ENCODE measurements around the gene FGFR2.

Gene FGFR2

DNA sequence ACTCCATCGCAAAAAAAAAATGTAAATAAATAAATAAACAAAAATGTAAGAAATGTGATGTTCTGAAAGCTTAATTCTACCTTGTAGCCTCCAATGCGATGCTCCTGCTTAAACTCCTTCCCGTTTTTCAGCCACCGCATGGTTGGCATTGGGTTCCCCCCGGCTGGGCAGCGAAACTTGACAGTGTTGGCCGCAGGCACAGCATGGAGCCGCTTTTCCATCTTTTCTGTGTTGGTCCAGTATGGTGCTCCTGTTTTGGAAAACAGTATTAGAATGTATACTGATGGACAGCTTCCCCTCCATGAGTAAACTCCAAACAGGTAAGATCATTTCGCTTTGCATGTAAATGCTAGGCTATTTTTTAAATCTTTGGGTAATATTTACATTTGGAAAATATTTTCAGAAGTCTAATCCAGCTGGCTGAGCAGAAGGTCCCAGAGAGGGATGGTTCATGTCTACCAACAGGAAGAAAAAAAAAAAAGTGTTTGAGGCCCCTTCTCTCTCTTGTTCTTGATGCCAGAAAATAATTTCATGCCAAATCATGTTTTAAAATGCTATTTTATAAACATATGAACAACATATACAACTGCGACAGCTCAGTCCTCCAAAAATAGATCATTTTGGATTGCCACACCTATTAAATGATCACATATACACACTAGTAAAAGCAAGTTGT is 46.9 kb downstream of the FGFR2 start:
- DNase-seq = no peak

DNA sequence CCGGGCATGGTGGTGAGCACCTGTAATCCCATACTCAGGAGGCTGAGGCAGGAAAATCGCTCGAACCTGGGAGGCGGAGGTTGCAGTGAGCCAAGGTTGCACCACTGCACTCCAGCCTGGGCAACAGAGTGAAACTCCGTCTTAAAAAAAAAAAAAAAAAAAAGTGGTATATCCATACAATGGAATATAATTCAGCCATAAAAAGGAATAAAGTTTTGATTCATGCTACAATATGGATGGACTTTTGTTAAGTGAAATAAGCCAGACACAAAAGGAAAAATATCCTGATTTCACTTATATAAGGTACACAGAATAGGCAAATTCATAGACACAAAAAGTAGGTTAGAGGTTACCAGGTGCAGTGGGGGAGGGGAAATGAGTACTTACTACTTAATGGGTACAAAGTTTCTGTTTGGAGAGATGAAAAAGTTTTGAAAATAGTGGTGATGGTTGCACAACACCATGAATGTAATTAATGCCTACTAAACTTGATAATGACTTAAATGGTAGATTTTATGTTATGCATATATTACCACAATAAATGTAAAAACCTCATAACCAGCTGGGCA is 53.9 kb downstream of the FGFR2 start:
- DNase-seq = no peak

- no peak for DNase-seq
Observed at GRCh38 chr10:121543545-121543944, 54.7 kb downstream of the FGFR2 start.

GRCh38 chr10:121541450-121542120 is 56.7 kb downstream of the FGFR2 start:
- no peak for DNase-seq

- no peak for DNase-seq
Observed at GRCh38 chr10:121540732-121541395, 57.4 kb downstream of the FGFR2 start.

DNA sequence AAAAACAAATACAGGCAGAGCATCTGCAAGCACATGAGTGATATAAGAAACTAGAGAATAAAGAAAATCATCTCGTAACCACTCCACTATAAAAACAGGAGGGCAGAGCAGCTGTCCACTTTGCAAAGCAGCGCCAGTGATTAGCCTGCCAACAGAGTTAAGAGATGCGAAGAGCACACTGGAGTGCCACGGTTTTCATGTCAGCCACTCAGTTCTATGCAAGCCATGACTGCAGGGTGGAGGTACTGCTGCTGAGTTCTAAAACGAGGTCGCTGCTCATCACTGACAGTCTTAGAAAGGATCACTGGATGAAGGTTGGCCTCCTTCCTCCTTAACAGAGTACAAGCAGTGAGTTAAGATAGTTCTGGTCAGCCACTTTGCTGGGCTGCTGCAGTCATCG is 58.5 kb downstream of the FGFR2 start:
- no peak for DNase-seq

DNA sequence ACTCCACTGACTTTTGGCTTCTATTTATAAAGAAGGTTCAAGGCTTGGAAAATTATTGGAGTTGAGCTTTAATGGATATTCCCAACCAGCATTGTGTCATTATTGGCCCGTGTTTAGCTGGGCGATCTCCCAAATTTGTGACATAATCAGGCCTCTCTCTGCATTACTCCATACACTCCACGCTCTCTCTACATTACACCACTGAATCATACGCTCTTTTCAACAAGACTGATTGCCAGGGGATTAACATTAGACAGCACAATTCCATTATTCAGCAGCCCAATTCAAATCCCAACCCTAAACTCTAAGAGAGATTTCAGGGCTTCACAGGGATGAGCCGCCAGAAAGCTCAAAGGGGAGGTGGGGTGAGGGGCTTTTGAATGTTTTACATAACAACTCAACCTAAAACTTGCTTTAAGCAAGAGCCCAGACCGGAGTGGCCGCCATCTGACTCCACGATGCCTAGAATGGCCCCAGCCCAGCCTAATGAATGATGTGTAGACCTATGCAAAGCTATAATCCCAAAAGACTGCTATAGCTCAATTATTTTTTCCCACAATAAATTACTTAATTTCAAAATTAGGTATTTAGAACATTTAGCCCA is 61.8 kb downstream of the FGFR2 start:
- DNase-seq = no peak

- no peak for DNase-seq
Observed at GRCh38 chr10:121535381-121535780, 62.9 kb downstream of the FGFR2 start.

GRCh38 chr10:121532292-121532864 is 65.9 kb downstream of the FGFR2 start:
- DNase-seq = no peak

- no peak for DNase-seq
Observed at GRCh38 chr10:121531830-121532178, 66.4 kb downstream of the FGFR2 start.

DNA sequence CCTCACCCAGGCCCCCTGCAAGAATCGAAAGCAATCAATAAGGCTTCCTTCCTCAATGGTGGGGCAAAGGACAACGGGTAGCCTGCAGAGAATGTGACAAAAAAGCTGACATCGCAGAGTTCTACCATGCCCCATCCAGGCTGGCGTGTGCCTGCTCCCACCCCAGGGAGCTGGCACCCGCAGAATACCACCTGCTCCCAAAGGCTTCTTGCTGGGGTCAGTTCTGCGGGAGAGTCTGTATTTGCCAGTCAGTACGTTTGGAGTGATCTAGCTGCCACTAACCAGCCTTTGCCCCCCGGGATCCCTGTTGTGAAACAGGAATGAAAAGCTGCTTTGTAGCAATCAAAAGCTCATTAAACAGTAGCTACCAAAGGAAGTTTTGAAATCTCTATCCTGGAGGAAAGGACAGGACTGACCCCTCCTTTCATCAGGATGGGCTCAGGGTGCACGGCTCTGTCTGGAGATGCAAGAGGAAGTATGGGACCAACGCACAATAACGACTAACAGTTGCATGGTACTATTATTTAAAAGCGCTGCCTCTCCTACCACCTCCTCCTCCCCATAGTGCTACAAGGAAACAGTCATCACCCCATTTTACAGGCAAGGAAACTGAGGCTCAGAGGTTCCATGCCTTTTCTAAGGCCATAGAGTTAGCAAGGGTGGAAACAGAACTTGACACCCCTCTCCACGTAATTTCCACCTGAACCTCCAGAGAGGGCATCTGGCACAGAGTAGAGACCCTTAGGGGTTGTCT is 67.0 kb downstream of the FGFR2 start:
- no peak for DNase-seq

DNA sequence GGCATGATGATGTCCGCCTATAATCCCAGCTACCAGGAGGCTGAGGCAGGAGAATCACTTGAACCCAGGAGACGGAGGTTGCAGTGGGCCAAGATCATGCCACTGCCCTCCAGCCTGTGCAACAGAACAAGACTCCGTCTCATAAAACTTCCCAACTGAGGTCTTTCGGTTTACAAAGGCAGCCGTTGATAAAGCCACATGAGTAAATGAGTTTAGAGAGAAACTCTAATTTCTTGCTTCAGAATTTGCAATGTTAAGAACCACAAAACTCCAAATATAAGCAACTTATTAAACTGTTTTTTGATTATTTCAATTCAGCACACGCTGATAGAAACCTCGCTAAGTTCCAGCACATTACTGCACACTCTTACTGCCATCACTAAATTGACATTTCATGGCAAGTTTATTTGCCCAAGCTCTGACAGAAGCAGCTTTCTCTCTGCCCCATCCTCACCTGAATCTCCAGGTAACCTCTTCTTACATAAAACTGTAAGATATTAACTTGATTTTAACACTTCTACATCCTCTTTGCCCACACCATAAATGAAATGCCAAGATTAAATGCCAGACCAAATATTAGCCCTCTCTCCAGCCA is 67.7 kb downstream of the FGFR2 start:
- no peak for DNase-seq

GRCh38 chr10:121527690-121528089 is 70.6 kb downstream of the FGFR2 start:
- no peak for DNase-seq

- no peak for DNase-seq
Observed at GRCh38 chr10:121526801-121527221, 71.4 kb downstream of the FGFR2 start.

DNA sequence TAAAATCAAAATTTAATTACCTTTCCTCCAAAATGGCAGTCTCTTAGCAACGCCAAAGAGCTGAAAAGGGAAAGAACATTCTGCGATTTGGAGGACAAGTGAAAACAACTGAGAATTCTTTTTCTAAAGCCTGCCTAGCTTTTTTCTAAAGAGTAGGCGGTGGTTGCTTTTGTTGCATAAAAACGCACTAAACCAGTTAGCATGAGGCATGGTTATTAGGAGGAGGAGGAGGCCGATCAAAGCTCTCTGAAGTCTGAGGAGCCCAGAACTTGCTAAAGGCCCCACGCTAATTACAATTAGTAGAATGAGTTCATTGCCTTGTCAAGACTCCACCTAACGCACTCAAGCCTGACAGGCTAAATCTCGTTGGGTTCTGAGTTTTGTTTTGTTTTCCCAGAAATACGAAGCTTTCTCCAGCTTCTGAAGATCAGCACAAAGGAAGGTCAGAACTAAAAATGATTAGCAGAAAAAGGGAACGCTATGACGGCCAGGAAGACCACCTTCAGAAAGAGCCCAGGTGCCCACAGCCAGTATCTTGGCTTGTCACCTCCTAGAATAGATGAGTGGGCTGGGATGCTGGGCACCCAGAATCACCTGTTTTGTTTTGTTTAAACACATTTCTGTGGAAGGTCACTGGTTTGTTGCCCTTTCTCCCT is 72.0 kb downstream of the FGFR2 start:
- no peak for DNase-seq

DNA sequence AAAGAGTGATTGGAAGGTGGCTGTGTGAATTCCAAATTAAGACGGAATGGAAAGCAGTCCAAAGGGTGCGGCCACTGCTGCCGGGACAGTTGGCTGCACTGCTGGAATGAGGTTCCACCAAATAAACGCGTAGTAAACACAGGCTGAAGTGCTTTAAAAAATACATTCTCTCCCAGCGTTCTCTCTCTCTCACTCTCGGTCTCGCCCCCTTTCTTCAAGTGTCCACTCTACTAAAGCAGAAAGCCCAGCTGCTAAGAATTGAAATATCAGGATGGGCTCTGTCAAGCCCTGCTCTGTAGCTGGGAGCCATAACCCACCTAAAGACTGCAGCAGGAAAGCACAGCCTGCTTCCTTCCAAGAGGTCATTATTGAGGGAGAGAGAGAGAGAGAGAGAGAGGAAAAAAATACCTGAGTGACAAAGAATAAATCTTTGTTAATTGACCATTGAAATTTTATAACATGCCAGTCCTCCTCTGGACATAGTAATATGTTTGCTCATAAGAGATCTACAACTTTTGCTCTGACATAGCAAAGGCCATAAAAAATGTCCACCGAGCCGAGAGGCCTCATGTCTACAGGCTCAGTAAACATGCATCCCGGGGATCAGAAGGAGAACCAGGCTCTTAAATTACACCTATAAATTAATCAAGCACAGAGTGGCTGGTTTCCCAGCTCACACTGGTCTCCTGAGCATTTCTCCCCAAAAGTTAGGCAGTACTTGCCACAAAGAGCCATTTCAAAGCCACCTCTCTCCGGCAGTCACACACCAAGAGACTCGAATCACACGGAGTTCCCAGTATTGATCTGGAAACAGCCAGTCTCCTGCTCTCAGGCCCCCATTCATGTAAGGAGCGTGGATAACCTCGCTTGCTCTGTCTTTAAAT is 72.8 kb downstream of the FGFR2 start:
- no peak for DNase-seq

DNA sequence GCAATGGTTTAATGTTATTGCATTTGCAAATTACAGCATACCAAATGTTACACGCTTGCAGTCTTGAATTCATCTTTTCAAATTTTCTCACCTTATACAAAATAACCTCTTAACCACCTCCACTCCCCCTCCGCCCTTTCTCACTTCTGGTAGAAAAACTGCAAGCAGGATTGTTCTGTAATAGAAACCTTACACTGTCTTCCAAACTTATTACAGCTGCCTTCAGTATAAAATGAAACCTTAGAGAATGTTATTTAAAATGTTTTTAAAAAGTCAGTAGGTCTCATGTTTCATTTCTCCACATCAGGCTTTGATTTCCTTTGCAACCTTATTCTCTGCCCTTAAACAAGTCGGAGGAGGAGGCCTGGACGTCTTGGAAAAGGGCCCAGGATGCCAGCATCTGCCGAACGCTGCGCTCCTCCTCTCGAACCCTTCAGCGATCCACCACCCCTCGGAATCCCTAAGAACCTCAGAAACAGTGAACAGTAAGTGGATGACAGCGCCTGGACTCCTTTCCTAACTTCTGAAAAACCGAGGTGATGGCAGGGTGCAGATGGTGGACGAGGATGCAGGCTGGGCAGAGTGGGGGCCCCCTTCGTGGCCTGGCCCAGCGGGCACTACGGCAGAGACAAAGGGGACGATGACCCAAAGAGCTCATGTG is 74.0 kb downstream of the FGFR2 start:
- no peak for DNase-seq

- DNase-seq = no peak
Observed at GRCh38 chr10:121522831-121523230, 75.4 kb downstream of the FGFR2 start.

DNA sequence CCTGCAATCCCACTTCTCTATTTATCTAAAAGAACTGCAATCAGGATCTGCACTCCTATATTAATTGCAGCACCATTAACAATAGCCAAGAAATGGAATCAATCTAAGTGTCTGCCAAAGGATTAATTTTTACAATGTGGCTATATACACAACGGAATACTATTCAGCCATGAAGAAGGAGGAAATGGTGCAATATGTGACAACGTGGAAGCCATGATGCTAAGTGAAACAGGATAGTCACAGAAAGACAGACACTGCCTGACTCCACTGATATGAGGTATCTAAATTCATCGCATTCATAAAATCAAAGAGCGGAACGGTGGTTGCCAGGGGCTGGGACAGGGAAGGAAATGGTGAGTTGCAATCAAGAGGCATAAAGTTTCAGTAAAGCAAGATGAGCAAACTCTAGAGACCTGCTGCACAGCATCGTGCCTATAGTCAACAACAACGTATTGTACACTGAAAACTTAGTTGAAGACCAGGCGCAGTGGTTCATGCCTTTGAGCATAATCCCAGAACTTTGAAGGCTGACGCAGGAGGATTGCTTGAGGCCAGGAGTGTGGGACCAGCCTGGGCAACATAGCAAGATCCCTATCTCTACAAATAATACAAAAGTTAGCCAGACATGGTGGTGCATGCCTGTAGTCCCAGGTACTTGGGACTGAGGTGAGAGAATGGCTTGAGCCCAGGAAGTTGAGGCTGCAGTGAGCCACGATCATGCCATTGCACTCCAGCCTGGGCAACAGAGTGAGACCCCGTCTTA is 76.3 kb downstream of the FGFR2 start:
- DNase-seq = no peak
